DOHH2 (cell line): Measurements from ENCODE around the gene SNAPC1.

Experiments used
- CTCF ChIP-seq: fragments of 200-600 bp; sonication (generic); IDR thresholded peaks from one replicate; pipeline ENCODE4 v1.5.1; 2014; ENCODE audit warnings: antibody characterized with exemption, mild to moderate bottlenecking, low read depth, low read length; ENCODE audit not compliant: poor library complexity, severe bottlenecking
- EZH2phosphoT487 ChIP-seq: fragments of 200-600 bp; sonication (generic); IDR thresholded peaks from 2 replicates; pipeline ENCODE4 v1.6.1; 2017; ENCODE audit warnings: borderline replicate concordance, mild to moderate bottlenecking, antibody characterized with exemption, low read length, moderate library complexity, mixed read lengths

- TF ChIP-seq CTCF (no peak), EZH2phosphoT487 (no peak)
Measured at GRCh38 chr14:61761959-61762786, at the start of gene SNAPC1.
